ENCODE data around the gene ANGPTL8.

Gene ANGPTL8

GRCh38 chr19:11203194-11204075, 36.0 kb upstream of the ANGPTL8 start:
- peak; percentile 27 for DNase-seq (ENCODE audit: low spot score)

- DNase-seq (ENCODE audit: low spot score) = no peak
Measured at GRCh38 chr19:11204076-11204602, 35.3 kb upstream of the ANGPTL8 start.

GRCh38 chr19:11204943-11205349, 34.5 kb upstream of the ANGPTL8 start:
- no peak for DNase-seq (ENCODE audit: low spot score)

GRCh38 chr19:11205939-11206570, 33.4 kb upstream of the ANGPTL8 start:
- no peak for DNase-seq (ENCODE audit: low spot score)

- DNase-seq (ENCODE audit: low spot score) = no peak
Measured at GRCh38 chr19:11208561-11209471, 30.6 kb upstream of the ANGPTL8 start.

GRCh38 chr19:11209839-11210655, 29.4 kb upstream of the ANGPTL8 start:
- DNase-seq (ENCODE audit: low spot score) = no peak

GRCh38 chr19:11210656-11210928, 28.8 kb upstream of the ANGPTL8 start:
- DNase-seq (ENCODE audit: low spot score) = no peak

GRCh38 chr19:11214387-11214786, 25.0 kb upstream of the ANGPTL8 start:
- DNase-seq (ENCODE audit: low spot score) = no peak

GRCh38 chr19:11221082-11221598, 18.3 kb upstream of the ANGPTL8 start:
- DNase-seq (ENCODE audit: low spot score) = no peak

- DNase-seq (ENCODE audit: low spot score) = no peak
Measured at GRCh38 chr19:11223200-11223599, 16.2 kb upstream of the ANGPTL8 start.

- DNase-seq (ENCODE audit: low spot score) = no peak
Measured at GRCh38 chr19:11224429-11224828, 15.0 kb upstream of the ANGPTL8 start.

GRCh38 chr19:11225172-11225571, 14.2 kb upstream of the ANGPTL8 start:
- no peak for DNase-seq (ENCODE audit: low spot score)

- DNase-seq (ENCODE audit: low spot score) = no peak
Measured at GRCh38 chr19:11225815-11226214, 13.6 kb upstream of the ANGPTL8 start.

GRCh38 chr19:11226716-11227166, 12.7 kb upstream of the ANGPTL8 start:
- DNase-seq (ENCODE audit: low spot score) = no peak

- no peak for DNase-seq (ENCODE audit: low spot score)
Measured at GRCh38 chr19:11227195-11227886, 12.1 kb upstream of the ANGPTL8 start.

GRCh38 chr19:11230621-11231386, 8.6 kb upstream of the ANGPTL8 start:
- no peak for DNase-seq (ENCODE audit: low spot score)

GRCh38 chr19:11232555-11232954, 6.9 kb upstream of the ANGPTL8 start:
- DNase-seq (ENCODE audit: low spot score) = no peak

- DNase-seq (ENCODE audit: low spot score) = no peak
Measured at GRCh38 chr19:11233073-11233472, 6.3 kb upstream of the ANGPTL8 start.

GRCh38 chr19:11234486-11235075, 4.8 kb upstream of the ANGPTL8 start:
- no peak for DNase-seq (ENCODE audit: low spot score)

All from activated CD4-positive, alpha-beta T cell treated with anti-CD3 and anti-CD28 coated beads, Interleukin-2, Interleukin-4, amounts not matched to agents 100 ng/mL and 50 ng/mL, durations not matched to agents 16 hours and 8 hours (primary cell).